Mesenteric fat pad (tissue), 1 donor: Measurements from ENCODE around the gene STK4. TPM values are rescaled to one million over a fixed set of nuclear protein-coding genes. Genes with fewer than 3 reads are reported as not detected.
"Not testable (repeated sequence)": the region's sequence is repeated elsewhere in the genome, so short reads cannot be mapped to it uniquely, and the experiment has no call there.

Experiments used
- DNase-seq: peaks from one replicate; pipeline ENCODE4 v3.0.0-alpha.2; 2020; ENCODE audit warnings: low spot score
- total RNA-seq: library from RNA; stranded (reverse); fragmentation: NEBNext Ultra II Directional; extraction: Animal tissue kit (Norgen Biotek cat#: 25700); gene quantifications from one replicate; pipeline ENCODE4 v1.2.1, GENCODE V29; 2021
- donor health status: DM: yes; HTN: yes; CAD: no.

STK4 gene
- total RNA-seq, 1 donor from 2014 or later, result 34.4 TPM

DNA sequence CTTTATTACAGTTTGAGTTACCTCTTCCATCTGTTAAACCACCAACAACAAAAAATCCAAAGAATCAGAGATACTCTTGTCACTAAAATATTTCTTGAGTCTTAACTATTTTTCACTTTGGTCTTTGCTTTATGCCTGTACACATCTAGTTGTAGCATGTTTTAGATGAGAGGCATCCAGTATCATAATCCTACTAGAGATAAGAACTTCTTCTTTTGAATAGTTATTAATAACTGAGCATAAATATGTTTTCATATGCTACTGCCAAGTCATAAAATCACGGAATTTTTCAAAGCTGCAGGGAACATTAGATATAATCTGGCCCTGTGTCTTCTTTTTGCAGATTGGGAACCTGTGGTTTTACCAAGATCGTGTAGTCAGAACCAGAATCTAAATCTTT lies 55.3 kb downstream of the STK4 start:
- DNase-seq, result no peak

DNA sequence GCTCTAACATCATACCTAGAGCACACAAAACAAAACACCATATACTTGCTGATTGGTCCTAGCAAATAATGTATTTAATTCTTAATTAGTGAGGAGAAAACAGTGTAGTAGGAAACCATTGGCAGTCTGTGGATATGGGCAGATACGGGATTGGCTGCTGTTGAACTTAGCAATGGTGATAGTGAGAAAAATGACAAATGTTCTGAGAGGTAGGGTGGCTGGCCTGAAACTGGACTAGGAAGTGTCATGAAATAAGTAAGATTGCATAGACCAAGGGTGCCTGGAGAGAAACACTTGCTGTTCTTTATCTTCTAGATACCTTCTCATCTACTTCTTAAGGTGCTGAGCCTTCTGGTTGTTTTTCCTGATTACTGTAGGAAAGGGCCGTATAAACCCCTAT lies 56.8 kb downstream of the STK4 start:
- DNase-seq, result not testable (repeated sequence)

DNA sequence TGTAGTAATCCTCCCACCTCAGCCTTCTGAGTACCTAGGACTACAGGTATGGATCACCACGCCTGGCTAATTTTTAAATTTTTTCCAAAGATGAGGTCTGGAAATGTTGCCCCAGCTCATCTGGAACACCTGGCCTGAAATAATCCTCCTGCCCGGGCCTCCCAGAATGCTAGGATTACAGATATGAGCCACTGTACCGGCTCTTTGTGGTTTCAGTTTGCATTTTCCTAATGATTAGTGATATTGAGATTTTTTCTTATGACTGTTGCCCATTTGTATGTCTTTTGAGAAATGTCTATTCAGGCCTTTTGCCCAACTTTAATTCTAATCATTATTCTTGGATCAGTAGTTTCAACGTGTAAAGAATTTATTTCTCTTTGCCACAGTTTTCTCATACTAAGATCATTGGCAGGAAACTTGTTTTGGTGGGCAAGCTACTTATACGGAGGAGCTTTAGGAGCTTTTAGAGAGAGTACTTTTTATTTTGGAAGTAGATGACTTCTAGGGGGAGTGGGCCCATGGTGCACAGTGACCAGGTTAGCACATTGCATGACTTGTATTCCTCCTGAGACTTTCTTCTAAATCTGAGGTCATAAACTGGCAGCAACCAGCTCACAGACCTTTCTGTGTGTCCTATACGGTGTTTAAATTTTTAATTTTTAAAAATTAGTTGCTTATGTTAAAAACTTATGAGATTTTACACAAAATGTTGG lies 62.3 kb downstream of the STK4 start:
- DNase-seq, result no peak

DNA sequence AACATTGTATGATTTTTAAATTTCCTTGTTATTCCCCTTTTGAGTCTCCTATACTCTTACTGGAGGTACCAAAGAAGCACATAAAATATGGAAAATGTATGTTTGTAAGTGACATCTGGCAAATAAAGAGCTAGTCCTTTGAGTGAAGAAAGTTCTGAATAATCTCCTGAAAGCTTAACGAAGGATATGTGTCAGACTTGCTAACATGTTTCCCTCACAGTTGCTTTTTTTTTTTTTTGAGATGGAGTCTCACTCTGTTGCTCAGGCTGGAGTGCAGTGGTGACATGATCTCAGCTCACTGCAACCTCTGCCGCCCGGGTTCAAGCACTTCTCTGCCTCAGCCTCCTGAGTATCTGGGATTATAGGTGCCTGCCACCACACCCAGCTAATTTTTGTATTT lies 63.6 kb downstream of the STK4 start:
- no peak for DNase-seq

DNA sequence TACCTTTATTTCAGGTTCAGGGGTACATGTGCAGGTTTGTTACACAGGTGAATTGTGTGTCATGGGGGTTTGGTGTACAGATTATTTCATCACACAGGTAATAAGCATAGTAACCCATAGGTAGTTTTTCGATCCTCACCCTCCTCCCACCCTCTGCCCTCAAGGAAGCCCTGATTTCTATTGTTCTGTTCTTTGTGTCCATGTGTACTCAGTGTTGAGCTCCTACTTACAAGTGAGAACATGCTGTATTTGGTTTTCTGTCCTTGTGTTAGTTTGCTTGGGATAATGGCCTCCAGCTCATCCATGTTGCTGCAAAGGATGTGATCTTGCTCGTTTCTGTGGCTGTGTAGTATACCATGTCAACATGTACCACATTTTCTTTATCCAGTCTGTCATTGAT lies 66.0 kb downstream of the STK4 start:
- no peak for DNase-seq

DNA sequence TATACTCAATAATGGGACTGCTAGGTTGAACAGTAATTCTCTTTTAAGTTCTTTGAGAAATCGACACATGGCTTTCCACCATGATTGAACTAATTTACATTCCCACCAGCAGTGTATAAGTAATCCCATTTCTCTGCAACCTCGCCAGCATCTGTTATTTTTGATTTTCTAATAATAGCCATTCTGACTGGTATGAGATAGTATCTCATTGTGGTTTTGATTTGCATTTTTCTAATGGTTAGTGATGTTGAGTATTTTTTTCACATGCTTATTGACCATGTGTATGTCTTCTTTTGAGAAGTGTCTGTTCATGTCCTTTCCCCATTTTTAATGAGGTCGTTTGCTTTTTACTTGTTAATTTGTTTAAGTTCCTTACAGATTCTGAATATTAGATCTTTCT lies 66.5 kb downstream of the STK4 start:
- DNase-seq, result no peak

DNA sequence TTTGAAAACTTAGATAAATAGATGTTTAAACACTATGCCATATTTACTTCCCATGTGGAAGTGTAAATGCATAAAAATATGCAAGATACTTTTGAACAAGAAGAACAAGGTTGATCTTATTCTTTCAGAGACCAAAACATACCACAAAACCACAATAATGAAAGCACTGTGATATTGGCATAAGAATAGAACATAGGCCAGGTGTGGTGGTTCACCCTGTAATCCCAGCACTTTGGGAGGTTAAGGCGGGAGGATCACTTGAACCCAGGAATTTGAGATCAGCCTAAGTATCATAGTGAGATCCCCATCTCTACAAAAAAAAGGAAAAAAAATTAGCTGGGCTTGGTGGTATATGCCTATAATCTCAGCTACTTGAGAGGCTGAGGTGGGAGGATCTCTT lies 68.1 kb downstream of the STK4 start:
- no peak for DNase-seq

DNA sequence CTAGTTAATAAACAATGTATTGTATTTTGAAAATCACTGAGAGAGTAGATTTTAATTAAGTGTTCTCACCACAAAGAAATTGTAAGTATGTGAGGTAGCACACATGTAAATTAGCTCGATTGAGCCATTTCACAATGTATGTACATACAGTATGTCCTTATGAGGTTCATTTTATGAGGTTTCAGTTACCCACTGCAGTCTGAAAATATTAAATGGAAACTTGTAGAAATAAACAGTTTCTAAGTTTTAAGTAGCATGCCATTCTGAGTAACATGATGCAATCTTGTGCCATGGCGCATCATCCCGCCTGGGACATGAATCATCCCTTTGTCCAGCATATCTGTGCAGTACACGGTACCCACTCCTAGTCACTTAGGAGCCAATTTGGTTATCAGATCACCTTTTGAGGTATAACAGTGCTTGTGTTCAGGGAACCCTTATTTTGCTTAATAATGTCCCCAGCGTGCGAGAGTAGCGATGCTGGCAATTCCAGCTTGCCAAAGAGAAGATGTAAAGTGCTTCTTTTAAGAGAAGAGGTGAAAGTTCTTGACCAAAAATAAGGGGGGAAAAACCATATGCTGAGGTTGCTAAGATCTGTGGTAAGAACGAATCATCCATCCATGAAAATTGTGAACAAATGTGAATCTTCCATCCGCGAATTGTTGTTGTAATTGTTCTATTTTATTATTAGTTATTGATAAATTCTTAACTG lies 69.9 kb downstream of the STK4 start:
- no peak for DNase-seq

DNA sequence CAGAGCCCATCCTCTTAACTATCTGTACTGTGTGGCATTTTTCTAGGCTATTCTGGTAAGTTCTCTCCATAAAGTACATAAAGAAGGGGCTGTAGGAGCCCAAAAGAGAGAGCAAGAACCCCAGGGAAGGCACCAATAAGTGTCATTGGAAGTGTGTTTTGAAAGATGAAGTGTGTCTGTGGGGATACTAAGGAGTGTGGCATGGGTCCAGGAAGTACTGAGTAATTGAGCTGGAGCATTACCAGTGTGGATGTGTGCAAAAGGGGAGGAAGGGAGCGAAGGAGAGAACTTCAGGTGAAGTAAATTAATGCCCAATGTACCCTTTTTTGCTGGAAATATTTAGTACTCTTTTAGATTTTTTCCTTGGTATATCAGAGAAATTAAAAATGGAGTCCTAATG lies 70.7 kb downstream of the STK4 start:
- no peak for DNase-seq

DNA sequence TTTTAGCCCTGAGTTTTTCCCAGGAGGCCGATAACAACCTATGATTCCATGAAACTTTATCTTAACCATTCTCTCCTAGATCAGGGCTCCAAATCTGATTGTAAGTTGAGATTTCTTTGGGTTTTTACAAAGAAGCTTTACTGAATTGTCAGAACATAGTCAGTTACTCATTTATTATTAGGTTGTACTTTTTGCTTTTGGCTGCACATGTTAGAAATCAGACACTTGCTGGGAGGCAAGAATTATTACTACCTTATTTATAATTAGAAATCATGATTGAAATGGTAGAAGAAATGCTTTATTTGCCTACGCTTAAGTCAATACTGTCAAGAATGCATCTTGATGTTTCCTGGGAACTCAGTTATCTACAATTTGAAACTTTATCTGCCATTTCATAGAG lies 71.3 kb downstream of the STK4 start:
- DNase-seq, result no peak

DNA sequence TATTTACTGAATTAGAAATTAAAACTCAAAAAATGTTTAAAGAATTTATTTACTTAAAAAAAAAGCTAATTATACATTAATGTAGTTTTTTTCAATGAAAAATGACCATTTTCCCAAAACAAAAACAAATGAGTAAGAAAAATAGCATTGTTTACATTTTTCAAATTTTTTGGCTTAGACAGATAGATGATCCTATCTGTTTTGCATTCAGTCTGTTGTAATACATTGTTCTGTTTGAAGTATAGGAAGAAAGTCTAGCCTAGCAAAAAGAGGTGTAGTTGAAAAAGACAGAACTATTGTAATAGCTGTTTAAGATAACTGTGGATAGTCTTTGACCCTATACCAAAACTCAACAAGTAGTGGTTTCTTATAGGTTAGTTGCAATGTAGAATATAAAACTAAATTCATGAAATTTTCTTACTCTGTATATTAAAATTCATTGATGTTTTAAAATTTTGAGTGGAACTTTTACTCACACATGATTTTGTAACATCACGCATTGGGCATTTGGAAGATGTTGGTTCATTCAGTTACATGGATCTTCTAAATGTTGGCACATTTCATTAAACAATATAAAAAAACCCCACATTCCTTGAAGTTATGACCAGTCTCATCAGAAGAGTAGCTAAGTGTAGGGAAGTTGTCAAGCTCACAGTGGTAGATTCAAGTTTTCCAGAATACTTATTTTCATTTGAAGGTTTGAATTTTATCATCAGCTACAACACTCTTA lies 72.6 kb downstream of the STK4 start:
- DNase-seq, result no peak

DNA sequence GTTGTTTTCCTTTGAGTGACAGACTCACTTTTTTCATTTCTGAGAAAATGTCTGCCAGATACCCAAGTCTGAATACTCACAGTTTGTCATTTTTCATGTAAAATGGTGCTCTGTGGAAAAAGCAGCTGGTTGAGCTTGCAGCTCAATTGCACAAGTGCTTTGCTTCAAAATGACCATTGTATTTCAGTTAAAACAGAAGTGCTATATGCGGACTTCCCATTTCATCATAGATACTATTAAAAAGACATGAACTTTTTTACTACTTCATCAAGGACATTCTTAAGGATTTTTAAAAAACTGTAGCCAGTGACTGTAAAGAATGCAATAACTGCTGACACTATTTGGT lies 73.1 kb downstream of the STK4 start:
- no peak for DNase-seq

DNA sequence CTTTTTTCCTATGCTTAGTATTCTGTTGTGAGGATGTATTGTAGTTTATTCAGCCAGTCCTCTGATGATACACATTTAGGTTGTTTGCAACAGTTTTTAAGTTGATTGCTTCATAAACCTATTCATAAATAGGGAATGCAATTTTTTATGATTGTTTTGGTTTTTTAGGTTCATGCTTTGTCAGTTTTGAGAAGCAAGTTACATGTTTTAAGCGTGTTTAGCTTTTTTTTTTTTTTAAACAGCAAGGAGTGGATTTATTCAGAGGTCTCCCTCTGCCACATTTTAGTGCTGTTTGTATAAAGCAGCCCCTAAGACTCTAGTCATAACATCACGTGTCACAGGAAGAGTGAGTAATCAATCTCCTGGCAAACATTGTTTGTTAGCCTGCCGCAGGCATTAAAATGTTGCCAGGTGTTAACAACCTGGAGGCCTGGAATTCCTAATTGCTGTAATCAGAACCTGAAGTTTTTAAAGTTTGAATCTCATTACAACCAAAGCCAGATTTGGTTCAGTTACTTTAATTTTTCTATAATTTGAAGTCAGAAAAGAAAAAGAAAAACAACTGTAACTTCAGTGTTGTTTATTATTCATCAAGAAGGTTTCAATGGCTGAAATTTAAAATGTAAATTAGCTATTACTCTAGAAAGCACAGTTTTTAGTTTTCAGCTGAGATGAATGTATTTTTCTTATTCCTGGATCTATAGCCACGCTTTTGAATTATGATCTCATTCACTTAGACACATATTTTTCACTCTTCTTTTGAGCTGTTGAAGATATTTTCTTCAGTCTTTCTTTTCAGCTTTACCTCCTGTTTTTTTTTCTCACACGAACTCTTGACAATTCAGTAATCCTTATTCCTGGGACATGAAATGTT lies 75.4 kb downstream of the STK4 start:
- no peak for DNase-seq

DNA sequence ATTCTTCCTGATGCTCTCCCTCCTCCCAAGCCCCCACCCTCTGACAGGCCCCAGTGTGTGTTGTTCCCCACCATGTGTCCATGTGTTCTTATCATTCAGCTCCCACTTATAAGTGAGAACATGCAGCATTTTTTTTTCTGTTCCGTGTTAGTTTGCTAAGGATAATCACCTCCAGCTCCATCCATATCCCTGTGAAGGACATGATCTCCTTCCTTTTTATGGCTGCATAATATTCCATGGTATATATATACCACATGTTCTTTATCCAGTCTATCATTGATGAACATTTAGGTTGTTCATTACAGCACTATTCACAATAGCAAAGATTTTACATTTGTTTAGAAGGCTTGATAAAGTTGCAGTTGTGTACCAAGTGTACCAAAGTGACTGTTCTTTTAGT lies 76.7 kb downstream of the STK4 start:
- no peak for DNase-seq

DNA sequence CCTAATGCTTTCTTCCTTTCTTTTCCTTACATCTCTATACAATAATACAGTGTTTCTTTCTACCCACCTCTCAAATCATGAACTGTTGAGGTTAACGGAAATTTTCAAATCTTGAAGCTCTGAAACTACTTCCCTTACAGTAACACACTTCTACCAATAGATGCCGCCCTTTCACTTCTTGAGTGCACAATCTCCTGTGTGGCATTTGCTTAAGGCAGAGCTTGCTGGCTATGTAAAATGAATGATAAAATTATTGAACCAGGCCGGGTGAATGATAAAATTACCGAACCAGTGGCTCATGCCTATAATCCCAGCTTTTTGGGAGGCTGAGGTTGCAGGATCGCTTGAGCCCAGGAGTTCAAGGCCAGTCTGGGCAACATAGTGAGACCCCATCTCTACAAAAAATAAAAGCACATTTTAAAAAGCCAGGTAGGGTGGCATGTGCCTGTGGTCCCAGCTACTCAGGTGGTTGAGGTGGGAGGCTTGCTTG lies 77.8 kb downstream of the STK4 start:
- DNase-seq, result no peak

DNA sequence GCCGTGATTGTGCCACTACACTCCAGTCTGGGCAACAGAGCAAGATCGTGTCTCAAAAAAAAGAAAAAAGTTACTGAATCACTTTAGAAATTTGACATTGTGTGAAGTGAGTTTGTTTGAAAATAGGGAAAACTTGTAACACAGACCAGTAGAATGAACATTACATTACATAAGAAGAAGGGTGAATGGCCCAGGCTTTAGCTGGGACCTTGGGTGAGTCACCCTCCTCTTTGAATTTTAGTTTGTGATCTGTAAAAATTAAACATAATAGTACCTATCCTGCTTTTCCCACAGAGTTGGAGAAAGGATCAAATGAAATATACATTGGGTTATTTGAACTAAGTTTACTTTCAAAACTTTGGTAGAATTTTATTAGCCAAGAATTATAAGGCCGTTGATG lies 78.3 kb downstream of the STK4 start:
- DNase-seq, result no peak

DNA sequence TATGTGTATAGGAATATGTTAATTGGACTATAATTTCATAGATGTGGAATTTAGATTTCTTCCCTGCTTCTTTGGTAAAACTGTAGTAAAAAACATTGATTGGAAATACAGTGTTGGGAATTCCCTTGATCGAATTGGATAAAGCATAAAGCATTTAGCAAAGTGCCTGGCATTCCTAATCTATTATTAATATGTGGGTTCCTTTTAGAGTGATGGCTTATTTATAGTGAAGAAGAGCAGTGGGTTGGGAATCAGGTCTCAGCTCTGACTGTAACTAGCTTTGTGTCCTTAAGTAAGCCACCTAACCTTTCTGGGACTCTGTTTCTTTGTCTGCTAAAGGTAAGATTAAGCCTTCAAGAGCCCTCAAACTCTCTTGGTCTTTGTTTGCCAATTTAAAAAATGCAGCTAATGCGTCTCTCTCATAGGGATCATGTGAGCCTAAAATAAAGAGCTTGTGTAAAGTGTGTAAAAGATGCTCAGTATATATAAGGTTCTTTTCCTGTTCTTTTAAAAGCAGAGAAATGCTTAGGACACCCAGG lies 81.3 kb downstream of the STK4 start:
- no peak for DNase-seq

DNA sequence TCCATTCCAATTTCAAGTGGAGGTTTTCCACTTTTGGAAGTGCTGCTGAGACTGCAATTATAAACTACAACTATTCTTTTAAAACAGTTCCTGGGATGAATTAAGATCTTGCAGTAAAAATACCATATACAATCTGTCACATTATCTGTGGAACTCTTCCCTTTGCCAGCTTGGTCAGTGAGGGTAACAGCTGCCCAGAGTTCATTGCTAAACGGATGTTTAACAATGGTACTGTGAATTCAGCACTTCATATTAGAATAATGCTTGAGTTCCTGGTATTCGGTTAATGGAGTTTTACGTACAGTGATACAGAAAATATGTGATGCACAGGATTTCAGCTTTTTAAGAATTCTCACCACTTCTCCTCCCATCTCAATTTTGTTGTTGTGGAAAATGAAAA lies 83.1 kb downstream of the STK4 start:
- DNase-seq, result no peak

DNA sequence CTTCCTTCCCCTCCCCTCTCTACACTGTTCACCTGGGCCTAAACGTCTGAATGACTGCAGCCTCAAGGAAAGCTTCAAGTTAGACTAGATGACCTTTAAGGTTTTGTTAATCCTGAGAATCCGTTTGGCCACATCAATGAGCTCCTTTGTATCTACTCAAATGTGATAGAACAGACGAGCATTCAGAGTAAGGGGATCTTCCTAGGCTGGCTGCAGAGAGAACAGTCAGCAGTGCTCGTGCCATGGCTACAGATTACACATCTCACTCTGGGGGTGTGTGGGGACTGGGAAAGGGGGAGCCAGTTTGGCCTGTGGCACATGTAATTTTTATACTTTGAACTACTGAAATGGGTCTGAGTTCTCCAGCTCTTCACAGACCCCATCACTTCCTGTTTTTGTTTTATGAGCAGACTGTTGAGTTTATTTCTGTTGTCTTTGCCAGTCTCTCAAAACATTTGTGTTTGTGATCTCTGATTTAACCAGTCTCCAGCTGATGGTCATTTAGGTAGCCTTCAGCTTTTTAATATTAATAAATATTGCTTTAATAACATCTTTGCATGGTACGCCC lies 83.7 kb downstream of the STK4 start:
- no peak for DNase-seq

DNA sequence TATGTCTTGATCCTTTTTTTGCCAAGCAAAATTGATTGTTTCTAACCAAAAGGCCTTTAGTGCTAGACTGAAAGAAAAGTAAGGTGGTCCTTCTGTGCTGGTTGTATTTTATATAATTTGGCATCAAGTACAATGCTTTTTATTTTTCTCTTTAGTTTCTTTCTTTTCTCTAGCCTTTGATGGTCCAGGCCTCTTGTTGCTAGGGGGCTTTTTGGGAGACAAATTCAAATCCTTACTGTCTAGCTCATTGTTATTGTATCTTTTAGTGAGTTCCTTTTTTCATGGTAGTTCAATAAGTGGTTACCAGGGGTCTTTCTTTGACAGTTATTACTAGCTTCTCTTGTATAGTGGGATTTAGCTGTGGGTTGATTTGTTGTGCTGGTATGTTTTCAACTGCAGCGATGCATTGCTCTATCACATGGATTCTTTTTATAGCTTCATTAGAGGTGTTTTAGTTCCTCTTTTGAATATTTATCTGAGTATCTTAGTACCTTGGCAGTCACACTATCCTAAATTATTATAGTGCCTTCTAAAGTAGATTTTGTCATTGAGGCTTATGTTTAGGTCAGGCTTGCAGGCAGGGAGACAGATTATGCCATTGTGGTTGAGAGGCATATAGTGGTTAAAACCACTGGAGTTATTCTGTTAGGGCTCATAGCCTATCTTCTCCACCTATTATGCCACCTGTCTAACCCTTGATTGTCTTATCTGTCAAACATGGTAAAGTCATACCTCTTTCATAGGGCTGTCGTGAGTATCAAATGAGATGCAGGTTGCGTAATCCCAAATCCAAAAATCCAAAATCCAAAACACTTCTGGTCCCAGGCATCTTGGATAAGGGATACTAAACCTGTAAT lies 85.1 kb downstream of the STK4 start:
- DNase-seq, result no peak
